Adrenal gland (tissue), 12 donors: ENCODE data around the gene RSU1. TPM values are rescaled to one million over a fixed set of nuclear protein-coding genes. Genes with fewer than 3 reads are reported as not detected.

Source experiments
- DNase-seq, 7 donors: peaks; one replicate each; pipeline ENCODE4 v3.0.0-alpha.2; 2019 to 2020
- H3K27ac ChIP-seq, 5 donors: fragments of 200-600 bp; sonication (generic) in 4 of 5; 1 replicate in 3 of 5; 2 replicates in 2 of 5; pipeline versions ENCODE4 v1.5.1 to v1.8.0; 2016 to 2020; ENCODE audit warnings: mild to moderate bottlenecking in 1 of 5
- H3K27me3 ChIP-seq: fragments of 200-600 bp; 2 replicates; pipeline ENCODE4 v1.8.0; 2021
- H3K36me3 ChIP-seq, 2 donors: fragments of 200-600 bp; replicated peaks in 1 of 2; 1 replicate in 1 of 2; 2 replicates in 1 of 2; pipeline versions ENCODE4 v1.5.1 to v1.8.0; 2018 to 2022
- H3K4me1 ChIP-seq, 2 donors: fragments of 200-600 bp; replicated peaks in 1 of 2; 1 replicate in 1 of 2; 2 replicates in 1 of 2; pipeline versions ENCODE4 v1.5.1 to v1.8.0; 2018 to 2021
- H3K4me3 ChIP-seq, 4 donors: fragments of 200-600 bp; sonication (generic) in 3 of 4; one replicate each; pipeline ENCODE4 v1.5.1; 2016 to 2018
- H3K9me3 ChIP-seq, 3 donors: fragments of 200-600 bp; sonication (generic) in 1 of 3; replicated peaks in 1 of 3; 1 replicate in 2 of 3; 2 replicates in 1 of 3; pipeline versions ENCODE4 v1.5.1 to v1.8.0; 2016 to 2021
- CTCF ChIP-seq, 6 experiments: fragments of 450-650 bp in 4 of 6; fragments of 200-600 bp in 2 of 6; sonication (generic) in 1 of 6; IDR thresholded peaks; 1 replicate in 5 of 6; 2 replicates in 1 of 6; pipeline versions ENCODE4 v1.5.1 to v1.8.0; 2016 to 2021; ENCODE audit warnings: antibody characterized with exemption in 6 of 6, mild to moderate bottlenecking in 2 of 6, moderate library complexity in 1 of 6
- POLR2A ChIP-seq, 2 donors: fragments of 450-650 bp; IDR thresholded peaks; one replicate each; pipeline ENCODE4 v1.6.1; 2017; ENCODE audit warnings: antibody characterized with exemption in 2 of 2, mild to moderate bottlenecking in 2 of 2, moderate library complexity in 1 of 2
- WGBS, 4 donors: extraction: QIAGEN DNeasy Blood & Tissue Kit in 2 of 4; methylation state at CpG; one replicate each; pipeline versions ENCODE4 v1.1.5 to v1.1.7; 2013 to 2017; 5-methylcytosine and 5-hydroxymethylcytosine counted together
- intact Hi-C, 2 donors: fragments of 100-400 bp; cut with DNase I; formaldehyde crosslinking; loops; one replicate each; pipeline versions ENCODE4 v1.14.1 to v1.15.0; 2022 to 2023
- polyA plus RNA-seq, 3 donors: library from polyadenylated mRNA; stranded (reverse); fragments of 200-250 nt in 2 of 3; fragments of 350-450 nt in 1 of 3; fragmentation: Illumina TruSeq in 1 of 3; extraction: RNeasy Lipid Tissue Mini Kit (QIAGEN cat#74804) in 1 of 3; gene quantifications; one replicate each; pipeline ENCODE4 v1.2.3, GENCODE V29; 2013 to 2014
- total RNA-seq, 9 donors: library from RNA; depleted of rRNA in 4 of 9; stranded (reverse); fragments of >200 nt in 4 of 9; fragments of 120-200 nt in 1 of 9; fragmentation: NEBNext Ultra II Directional in 1 of 9; extraction: Animal tissue kit (Norgen Biotek cat#: 25700) in 1 of 9; gene quantifications; one replicate each; pipeline versions ENCODE4 v1.1.0 to v1.2.4, GENCODE V29; 2013 to 2023
- donor health status: healthy with polysubstance abuse.
- donor health status: Bipolar disorder and iron deficiency.
- donor health status: DM: yes; HTN: yes; CAD: no.
- donor health status: DM: no; HTN: no; CAD: no.
- donor health status: DM: no; HTN: no; CAD: no.
- donor health status: DM: yes; HTN: yes; CAD: no.

The RSU1 gene
- total and polyA plus RNA-seq, 12 donors = 15.6 to 96.8 (median 41.7) TPM

DNA sequence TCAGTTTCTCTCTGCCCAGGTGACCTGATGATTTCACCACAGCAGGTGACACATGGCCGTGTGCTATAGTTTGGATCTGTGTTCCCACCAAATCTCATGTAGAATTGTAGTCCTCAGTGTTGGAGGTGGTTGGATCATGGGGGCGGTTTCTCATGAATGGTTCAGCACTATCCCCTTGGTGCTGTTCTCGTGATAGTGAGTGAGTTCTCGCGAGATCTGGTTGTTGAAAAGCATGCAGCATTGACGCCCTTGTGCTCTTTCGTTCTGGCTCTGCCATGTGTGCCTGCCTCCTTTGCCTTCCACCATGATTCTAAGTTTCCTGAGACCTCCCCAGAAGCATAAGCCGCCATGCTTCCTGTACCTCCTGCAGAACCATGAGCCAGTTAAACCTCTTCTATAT is 210.3 kb downstream of the RSU1 start:
- Histone ChIP-seq H3K9me3 (no peaks in the 10 kb centered on the region), H3K27me3 (no peaks in the 10 kb centered on the region), H3K27ac (no peak overlapping the region), H3K4me1 (no peaks in the 10 kb centered on the region), H3K36me3 (no peaks in the 10 kb centered on the region), H3K4me3 (no peak overlapping the region)
- WGBS, 4 donors = 90 to 95% (median 94%) methylated on average over 7 to 8 of the region's 8 CpGs
- no peak for DNase-seq
- intact Hi-C loops = no loop called here
- TF ChIP-seq CTCF (IDR thresholded peaks at IDR 0.05) (no peak), POLR2A (IDR thresholded peaks at IDR 0.05) (no peak)

DNA sequence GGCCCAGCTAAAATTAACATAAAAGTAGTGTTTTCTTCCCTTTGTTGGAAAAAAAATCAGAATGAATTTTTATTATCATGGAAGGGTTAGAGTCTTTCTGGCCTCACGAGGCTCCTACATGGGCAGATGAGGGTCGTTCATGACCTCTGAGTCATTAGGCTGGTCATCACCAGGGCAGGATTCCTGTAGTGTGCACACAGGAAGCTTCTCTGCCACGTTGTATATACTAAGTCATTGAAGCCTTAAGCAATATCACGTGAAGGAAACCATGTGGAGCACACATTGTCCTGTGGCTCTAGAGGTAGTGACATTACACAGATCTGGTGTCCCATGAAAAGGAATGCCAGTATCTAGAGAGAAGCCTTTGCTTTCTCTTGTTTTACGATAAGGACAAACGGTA is 210.8 kb downstream of the RSU1 start:
- intact Hi-C loops = no loop called here
- Histone ChIP-seq H3K36me3 (no peaks in the 10 kb centered on the region), H3K27me3 (no peaks in the 10 kb centered on the region), H3K4me1 (no peaks in the 10 kb centered on the region), H3K4me3 (no peak overlapping the region), H3K27ac (no peak overlapping the region), H3K9me3 (no peaks in the 10 kb centered on the region)
- TF ChIP-seq POLR2A (IDR thresholded peaks at IDR 0.05) (no peak), CTCF (IDR thresholded peaks at IDR 0.05) (no peak)
- WGBS, 4 donors = 86 to 94% (median 89%) methylated on average over 6 of the region's 6 CpGs
- DNase-seq = no peak

GRCh38 chr10:16603308-16603707 is 213.9 kb downstream of the RSU1 start:
- Histone ChIP-seq H3K9me3 (no peaks in the 10 kb centered on the region), H3K4me1 (no peaks in the 10 kb centered on the region), H3K27me3 (no peaks in the 10 kb centered on the region), H3K4me3 (no peak overlapping the region), H3K27ac (no peak overlapping the region), H3K36me3 (no peaks in the 10 kb centered on the region)
- WGBS, 4 donors = 79 to 89% (median 87%) methylated on average over 2 of the region's 2 CpGs
- DNase-seq = no peak
- intact Hi-C loops = no loop called here
- TF ChIP-seq CTCF (IDR thresholded peaks at IDR 0.05) (no peak), POLR2A (IDR thresholded peaks at IDR 0.05) (no peak)

DNA sequence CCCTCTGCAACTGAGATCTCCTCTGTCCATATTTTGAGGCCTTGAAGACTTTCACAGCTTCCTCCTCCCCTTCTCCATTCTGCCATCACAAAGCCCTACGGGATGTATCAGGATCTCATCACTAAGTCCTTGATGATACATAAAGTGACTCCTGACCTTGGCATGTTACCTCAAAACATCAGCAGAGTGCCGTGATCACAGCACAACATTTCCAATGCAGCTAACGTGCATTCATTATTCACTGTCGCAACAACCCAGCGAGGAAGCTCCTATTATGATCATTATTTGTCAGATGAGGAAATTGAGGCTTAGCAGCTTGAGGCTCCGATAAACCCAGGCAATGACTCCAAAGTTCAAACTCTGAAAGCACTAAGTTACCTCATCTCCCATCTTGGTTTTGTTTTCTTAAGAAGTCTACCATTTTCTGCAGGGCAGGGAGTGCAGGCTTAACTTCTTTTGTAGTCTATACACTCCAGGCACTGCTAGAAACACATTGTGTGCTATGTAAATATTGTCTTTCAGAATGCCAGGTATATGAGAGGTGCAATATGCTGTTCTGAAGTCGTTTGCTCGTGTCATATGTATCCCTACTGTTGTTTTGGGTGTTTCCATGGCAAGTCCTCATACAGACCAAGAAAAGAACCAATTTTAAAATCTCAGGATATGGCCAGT is 215.0 kb downstream of the RSU1 start:
- H3K27me3 ChIP-seq = no peaks in the 10 kb centered on the region
- intact Hi-C loops = no loop called here
- H3K36me3 ChIP-seq = no peaks in the 10 kb centered on the region
- 84 to 90% (median 86%) methylated on average over 8 of the region's 8 CpGs for WGBS, 4 donors
- no peak for DNase-seq
- H3K4me3 ChIP-seq = no peak overlapping the region
- H3K27ac ChIP-seq = no peak overlapping the region
- TF ChIP-seq CTCF (IDR thresholded peaks at IDR 0.05) (no peak), POLR2A (IDR thresholded peaks at IDR 0.05) (no peak)
- H3K9me3 ChIP-seq = no peaks in the 10 kb centered on the region
- no peaks in the 10 kb centered on the region for H3K4me1 ChIP-seq
